Endothelial cell (in vitro differentiated cells): ENCODE measurements around the gene LHX4. TPM values are rescaled to one million over a fixed set of nuclear protein-coding genes. Genes with fewer than 3 reads are reported as not detected.

Experiments used
- DNase-seq: peaks from one replicate; pipeline ENCODE4 v3.0.0; 2021; ENCODE audit warnings: low spot score
- H3K27ac Mint-ChIP-seq: one replicate; pipeline ENCODE4 v1.8.0; 2021; ENCODE audit warnings: mixed read lengths, inconsistent platforms; ENCODE audit not compliant: unreplicated experiment
- H3K27me3 Mint-ChIP-seq: one replicate; pipeline ENCODE4 v1.8.0; 2021; ENCODE audit warnings: mild to moderate bottlenecking, moderate library complexity, mixed read lengths, inconsistent platforms; ENCODE audit not compliant: unreplicated experiment
- H3K36me3 Mint-ChIP-seq: one replicate; pipeline ENCODE4 v1.8.0; 2021; ENCODE audit warnings: mild to moderate bottlenecking, low read depth, mixed read lengths, inconsistent platforms; ENCODE audit not compliant: unreplicated experiment
- H3K4me1 Mint-ChIP-seq: one replicate; pipeline ENCODE4 v1.8.0; 2021; ENCODE audit warnings: mild to moderate bottlenecking, mixed read lengths, inconsistent platforms; ENCODE audit not compliant: unreplicated experiment
- H3K4me3 Mint-ChIP-seq: one replicate; pipeline ENCODE4 v1.8.0; 2021; ENCODE audit warnings: mild to moderate bottlenecking, mixed read lengths, inconsistent platforms; ENCODE audit not compliant: unreplicated experiment
- H3K9me3 Mint-ChIP-seq: one replicate; pipeline ENCODE4 v1.8.0; 2021; ENCODE audit warnings: mixed read lengths, inconsistent platforms; ENCODE audit not compliant: unreplicated experiment
- total RNA-seq: library from RNA; stranded (reverse); fragmentation: NEBNext Ultra II Directional; extraction: Animal tissue kit (Norgen Biotek cat#: 25700); gene quantifications from one replicate; pipeline ENCODE4 v1.2.1, GENCODE V29; 2021; ENCODE audit not compliant: unreplicated experiment
- TF ChIP-seq, protein P1 (sequence below): fragments of 200-600 bp; sonication (generic); IDR thresholded peaks from one replicate; pipeline ENCODE4 v1.5.0; 2021; ENCODE audit warnings: antibody characterized with exemption; ENCODE audit not compliant: unreplicated experiment

LHX4 gene
- total RNA-seq, 1 donor from 2014 or later, result 1.5 TPM

- Mint-ChIP-seq H3K27me3 (no peaks in the 10 kb centered on the region), H3K4me3 (no peak overlapping the region), H3K36me3 (peaks cover 7% of the 10 kb centered on the region), H3K4me1 (no peaks in the 10 kb centered on the region), H3K27ac (no peak overlapping the region), H3K9me3 (no peaks in the 10 kb centered on the region)
- DNase-seq, result no peak
- TF ChIP-seq, protein P1, sequence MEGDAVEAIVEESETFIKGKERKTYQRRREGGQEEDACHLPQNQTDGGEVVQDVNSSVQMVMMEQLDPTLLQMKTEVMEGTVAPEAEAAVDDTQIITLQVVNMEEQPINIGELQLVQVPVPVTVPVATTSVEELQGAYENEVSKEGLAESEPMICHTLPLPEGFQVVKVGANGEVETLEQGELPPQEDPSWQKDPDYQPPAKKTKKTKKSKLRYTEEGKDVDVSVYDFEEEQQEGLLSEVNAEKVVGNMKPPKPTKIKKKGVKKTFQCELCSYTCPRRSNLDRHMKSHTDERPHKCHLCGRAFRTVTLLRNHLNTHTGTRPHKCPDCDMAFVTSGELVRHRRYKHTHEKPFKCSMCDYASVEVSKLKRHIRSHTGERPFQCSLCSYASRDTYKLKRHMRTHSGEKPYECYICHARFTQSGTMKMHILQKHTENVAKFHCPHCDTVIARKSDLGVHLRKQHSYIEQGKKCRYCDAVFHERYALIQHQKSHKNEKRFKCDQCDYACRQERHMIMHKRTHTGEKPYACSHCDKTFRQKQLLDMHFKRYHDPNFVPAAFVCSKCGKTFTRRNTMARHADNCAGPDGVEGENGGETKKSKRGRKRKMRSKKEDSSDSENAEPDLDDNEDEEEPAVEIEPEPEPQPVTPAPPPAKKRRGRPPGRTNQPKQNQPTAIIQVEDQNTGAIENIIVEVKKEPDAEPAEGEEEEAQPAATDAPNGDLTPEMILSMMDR, result no peak
These were observed 97.0 kb downstream of the LHX4 start for GRCh38 chr1:180327089-180327488.

Other genes starting within 250 kb of the LHX4 start
- 199 TPM for gene QSOX1, start 75.4 kb upstream of the LHX4 start, total RNA-seq